ENCODE results near the gene PCSK6. TPM values are rescaled to one million over a fixed set of nuclear protein-coding genes. Genes with fewer than 3 reads are reported as not detected.

PCSK6 gene
- total RNA-seq, 3 donors from 2014 or later (not counting 1 experiment from before 2014, with no cell fraction given): 1.5 to 2.4 (median 2.4) TPM

GRCh38 chr15:101427606-101428487 lies 61.7 kb downstream of the PCSK6 start:
- TF ChIP-seq, protein P1, sequence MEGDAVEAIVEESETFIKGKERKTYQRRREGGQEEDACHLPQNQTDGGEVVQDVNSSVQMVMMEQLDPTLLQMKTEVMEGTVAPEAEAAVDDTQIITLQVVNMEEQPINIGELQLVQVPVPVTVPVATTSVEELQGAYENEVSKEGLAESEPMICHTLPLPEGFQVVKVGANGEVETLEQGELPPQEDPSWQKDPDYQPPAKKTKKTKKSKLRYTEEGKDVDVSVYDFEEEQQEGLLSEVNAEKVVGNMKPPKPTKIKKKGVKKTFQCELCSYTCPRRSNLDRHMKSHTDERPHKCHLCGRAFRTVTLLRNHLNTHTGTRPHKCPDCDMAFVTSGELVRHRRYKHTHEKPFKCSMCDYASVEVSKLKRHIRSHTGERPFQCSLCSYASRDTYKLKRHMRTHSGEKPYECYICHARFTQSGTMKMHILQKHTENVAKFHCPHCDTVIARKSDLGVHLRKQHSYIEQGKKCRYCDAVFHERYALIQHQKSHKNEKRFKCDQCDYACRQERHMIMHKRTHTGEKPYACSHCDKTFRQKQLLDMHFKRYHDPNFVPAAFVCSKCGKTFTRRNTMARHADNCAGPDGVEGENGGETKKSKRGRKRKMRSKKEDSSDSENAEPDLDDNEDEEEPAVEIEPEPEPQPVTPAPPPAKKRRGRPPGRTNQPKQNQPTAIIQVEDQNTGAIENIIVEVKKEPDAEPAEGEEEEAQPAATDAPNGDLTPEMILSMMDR (IDR thresholded peaks at IDR 0.05): no peak
- ATAC-seq (no peak), DNase-seq (no peak)
- Mint-ChIP-seq H3K36me3 (no peaks in the 10 kb centered on the region), H3K27me3 (ENCODE audit: low read depth in 2 of 2) (peaks cover 11 to 14% of the 10 kb centered on the region in 2 donors), H3K4me3 (no peak overlapping the region), H3K9me3 (no peaks in the 10 kb centered on the region), H3K27ac (no peak overlapping the region), H3K4me1 (peaks cover 0 to 8% of the 10 kb centered on the region in 2 donors)
- Histone ChIP-seq H3K4me1 (ENCODE audit: control insufficient read depth, insufficient read depth, low read length) (no peaks in the 10 kb centered on the region), H3K27ac (ENCODE audit: low read length) (no peak overlapping the region), H3K4me3 (ENCODE audit: low read length) (no peak overlapping the region), H3K36me3 (ENCODE audit: control insufficient read depth, insufficient read depth, low read length) (no peaks in the 10 kb centered on the region), H3K27me3 (ENCODE audit: control insufficient read depth, insufficient read depth, low read length) (no peaks in the 10 kb centered on the region), H3K9me3 (ENCODE audit: control insufficient read depth, insufficient read depth, low read length) (no peaks in the 10 kb centered on the region)
- WGBS (ENCODE audit: insufficient coverage): 80% methylated on average over 20 of the region's 20 CpGs
- intact Hi-C loops (cut with micrococcal nuclease): no loop called here

- Mint-ChIP-seq H3K27me3 (ENCODE audit: low read depth in 2 of 2) (peaks cover 8 to 17% of the 10 kb centered on the region in 2 donors), H3K4me3 (no peak overlapping the region), H3K4me1 (peaks cover 0 to 8% of the 10 kb centered on the region in 2 donors), H3K27ac (no peak overlapping the region), H3K36me3 (no peaks in the 10 kb centered on the region), H3K9me3 (no peaks in the 10 kb centered on the region)
- no peak for ATAC-seq
- 87% methylated on average over 17 of the region's 17 CpGs for WGBS (ENCODE audit: insufficient coverage)
- H3K27ac ChIP-seq (ENCODE audit: low read length): no peak overlapping the region
- no peaks in the 10 kb centered on the region for H3K4me1 ChIP-seq (ENCODE audit: control insufficient read depth, insufficient read depth, low read length)
- no peaks in the 10 kb centered on the region for H3K27me3 ChIP-seq (ENCODE audit: control insufficient read depth, insufficient read depth, low read length)
- no peaks in the 10 kb centered on the region for H3K9me3 ChIP-seq (ENCODE audit: control insufficient read depth, insufficient read depth, low read length)
- no peak overlapping the region for H3K4me3 ChIP-seq (ENCODE audit: low read length)
- no peaks in the 10 kb centered on the region for H3K36me3 ChIP-seq (ENCODE audit: control insufficient read depth, insufficient read depth, low read length)
- TF ChIP-seq, protein P1 (IDR thresholded peaks at IDR 0.05): no peak
- DNase-seq: no peak
- intact Hi-C loops (cut with micrococcal nuclease): no loop called here
Observed at GRCh38 chr15:101426761-101427333, 62.7 kb downstream of the PCSK6 start.

DNA sequence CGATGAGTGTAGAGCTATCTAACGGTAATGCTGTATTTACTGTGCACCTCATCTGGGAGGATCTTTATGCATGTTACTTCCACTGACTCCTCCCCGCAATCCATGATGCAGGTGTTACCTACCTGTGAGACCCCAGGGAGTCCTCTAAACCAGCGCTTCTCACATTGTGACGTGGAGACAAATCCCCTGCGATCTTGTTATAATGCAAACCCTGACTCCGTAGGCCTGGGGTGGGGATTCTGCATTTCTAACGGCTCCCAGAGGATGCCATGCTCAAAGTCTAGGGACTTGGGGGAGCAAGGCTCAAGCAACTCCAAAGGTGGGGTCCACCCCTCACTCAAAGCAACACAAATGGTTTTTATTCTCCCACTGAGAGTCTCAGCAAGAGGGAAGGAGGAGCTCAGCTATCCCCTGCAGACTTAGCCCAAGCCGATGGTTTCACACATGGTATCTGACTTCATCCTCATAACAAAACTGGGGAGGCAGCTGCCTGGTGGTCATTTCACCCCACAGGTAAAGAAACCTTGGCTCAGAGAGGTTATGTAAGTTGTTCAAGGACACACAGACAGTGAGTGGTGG lies 63.6 kb downstream of the PCSK6 start:
- intact Hi-C loops (cut with micrococcal nuclease): no loop called here
- Histone ChIP-seq H3K4me3 (ENCODE audit: low read length) (no peak overlapping the region), H3K9me3 (ENCODE audit: control insufficient read depth, insufficient read depth, low read length) (no peaks in the 10 kb centered on the region), H3K27me3 (ENCODE audit: control insufficient read depth, insufficient read depth, low read length) (no peaks in the 10 kb centered on the region), H3K27ac (ENCODE audit: low read length) (no peak overlapping the region), H3K36me3 (ENCODE audit: control insufficient read depth, insufficient read depth, low read length) (no peaks in the 10 kb centered on the region), H3K4me1 (ENCODE audit: control insufficient read depth, insufficient read depth, low read length) (no peaks in the 10 kb centered on the region)
- DNase-seq: no peak
- no peak overlapping the region for H3K4me3 Mint-ChIP-seq
- 84% methylated on average over 9 of the region's 9 CpGs for WGBS (ENCODE audit: insufficient coverage)
- TF ChIP-seq, protein P1 (IDR thresholded peaks at IDR 0.05): no peak
- H3K27ac Mint-ChIP-seq: no peak overlapping the region
- H3K36me3 Mint-ChIP-seq: no peaks in the 10 kb centered on the region
- no peaks in the 10 kb centered on the region for H3K9me3 Mint-ChIP-seq
- peaks cover 0 to 8% of the 10 kb centered on the region in 2 donors for H3K4me1 Mint-ChIP-seq
- H3K27me3 Mint-ChIP-seq (ENCODE audit: low read depth in 2 of 2): peaks cover 8 to 17% of the 10 kb centered on the region in 2 donors
- ATAC-seq: no peak
